Type B pancreatic cell (in vitro differentiated cells): ENCODE data around the gene ADCK2. TPM values are rescaled to one million over a fixed set of nuclear protein-coding genes. Genes with fewer than 3 reads are reported as not detected.
A peak's percentile ranks its signal among the peaks of the same experiment; 100 is the strongest.

Experiments
- DNase-seq: peaks from one replicate; pipeline ENCODE4 v3.0.0; 2021; ENCODE audit warnings: mixed read lengths; ENCODE audit not compliant: unreplicated experiment; ENCODE audit errors: extremely low spot score
- H3K27ac Mint-ChIP-seq: 2 replicates; pipeline ENCODE4 v1.8.0; 2021; ENCODE audit warnings: mild to moderate bottlenecking, mixed read lengths
- H3K27me3 Mint-ChIP-seq: 2 replicates; pipeline ENCODE4 v1.8.0; 2021; ENCODE audit warnings: mixed read lengths
- H3K36me3 Mint-ChIP-seq: 2 replicates; pipeline ENCODE4 v1.8.0; 2021; ENCODE audit warnings: mixed read lengths
- H3K4me1 Mint-ChIP-seq: one replicate; pipeline ENCODE4 v1.8.0; 2021; ENCODE audit warnings: mixed read lengths; ENCODE audit not compliant: unreplicated experiment
- H3K4me3 Mint-ChIP-seq: 2 replicates; pipeline ENCODE4 v1.8.0; 2021; ENCODE audit warnings: mild to moderate bottlenecking, mixed read lengths
- H3K9me3 Mint-ChIP-seq: 2 replicates; pipeline ENCODE4 v1.8.0; 2021; ENCODE audit warnings: mixed read lengths
- CTCF ChIP-seq: fragments of 200-600 bp; sonication (generic); conservative IDR thresholded peaks from 2 replicates; pipeline ENCODE4 v1.5.0; 2021; ENCODE audit warnings: antibody characterized with exemption, mild to moderate bottlenecking
- total RNA-seq: library from RNA; stranded (reverse); gene quantifications from 2 replicates; pipeline ENCODE4 v1.2.1, GENCODE V29; 2021; ENCODE audit warnings: low replicate concordance

ADCK2 gene
- total RNA-seq, 1 donor from 2014 or later = 16.3 TPM

GRCh38 chr7:140631021-140631420 lies 41.7 kb upstream of the ADCK2 start:
- no peak overlapping the region for H3K4me3 Mint-ChIP-seq
- no peaks in the 10 kb centered on the region for H3K9me3 Mint-ChIP-seq

GRCh38 chr7:140631602-140632001 lies 41.1 kb upstream of the ADCK2 start:
- DNase-seq = no peak
- H3K36me3 Mint-ChIP-seq = peaks cover 4% of the 10 kb centered on the region
- no peaks in the 10 kb centered on the region for H3K9me3 Mint-ChIP-seq
- peaks cover 11% of the 10 kb centered on the region for H3K4me1 Mint-ChIP-seq
- no peak for TF ChIP-seq CTCF
- no peaks in the 10 kb centered on the region for H3K27me3 Mint-ChIP-seq
- H3K4me3 Mint-ChIP-seq = no peak overlapping the region
- H3K27ac Mint-ChIP-seq = no peak overlapping the region

More at GRCh38 chr7:140631021-140631420, 41.7 kb upstream of the ADCK2 start:
- no peak for TF ChIP-seq CTCF
- Mint-ChIP-seq H3K27me3 (no peaks in the 10 kb centered on the region), H3K4me1 (peaks cover 15% of the 10 kb centered on the region), H3K36me3 (peaks cover 4% of the 10 kb centered on the region), H3K27ac (no peak overlapping the region)
- DNase-seq = no peak

- H3K27ac Mint-ChIP-seq = no peak overlapping the region
- H3K4me3 Mint-ChIP-seq = no peak overlapping the region
- no peak for DNase-seq
- H3K27me3 Mint-ChIP-seq = peaks cover 7% of the 10 kb centered on the region
- no peak for TF ChIP-seq CTCF
- no peaks in the 10 kb centered on the region for H3K9me3 Mint-ChIP-seq
- H3K4me1 Mint-ChIP-seq = peaks cover 30% of the 10 kb centered on the region
- H3K36me3 Mint-ChIP-seq = peaks cover 4% of the 10 kb centered on the region
Measured at GRCh38 chr7:140635345-140635744, 37.4 kb upstream of the ADCK2 start.

- Mint-ChIP-seq H3K27me3 (peaks cover 7% of the 10 kb centered on the region), H3K4me3 (peak overlapping the region; percentile 28), H3K9me3 (no peaks in the 10 kb centered on the region), H3K36me3 (peaks cover 2% of the 10 kb centered on the region), H3K4me1 (peaks cover 30% of the 10 kb centered on the region), H3K27ac (no peak overlapping the region)
- no peak for DNase-seq
- TF ChIP-seq CTCF = no peak
Measured at GRCh38 chr7:140635816-140636215, 36.9 kb upstream of the ADCK2 start.

GRCh38 chr7:140637400-140637799 lies 35.3 kb upstream of the ADCK2 start:
- H3K4me3 Mint-ChIP-seq = peak overlapping the region; percentile 30
- H3K9me3 Mint-ChIP-seq = no peaks in the 10 kb centered on the region
- TF ChIP-seq CTCF = no peak
- peaks cover 38% of the 10 kb centered on the region for H3K4me1 Mint-ChIP-seq
- H3K27me3 Mint-ChIP-seq = peaks cover 12% of the 10 kb centered on the region
- no peak for DNase-seq
- no peaks in the 10 kb centered on the region for H3K36me3 Mint-ChIP-seq
- H3K27ac Mint-ChIP-seq = no peak overlapping the region

- Mint-ChIP-seq H3K36me3 (no peaks in the 10 kb centered on the region), H3K4me3 (peak overlapping the region; percentile 98), H3K9me3 (no peaks in the 10 kb centered on the region), H3K4me1 (peaks cover 38% of the 10 kb centered on the region), H3K27ac (peak overlapping the region; percentile 62), H3K27me3 (peaks cover 12% of the 10 kb centered on the region)
- no peak for TF ChIP-seq CTCF
- no peak for DNase-seq
Measured at GRCh38 chr7:140638173-140638791, 34.5 kb upstream of the ADCK2 start.
